Keratinocyte (primary cell): Measurements from ENCODE around the gene STMN3. TPM values are rescaled to one million over a fixed set of nuclear protein-coding genes. Genes with fewer than 3 reads are reported as not detected.

Experiments
- DNase-seq: peaks from one replicate; pipeline ENCODE4 v3.0.0-alpha.2; 2011; ENCODE audit warnings: low read depth, missing footprints, low spot score
- FAIRE-seq: peaks from 2 replicates; lab custom pipeline; 2011; peaks lifted over from hg19 to GRCh38; lab: Jason Lieb, UNC
- H2AFZ ChIP-seq: 2 replicates; pipeline ENCODE4 v1.6.0; 2012; ENCODE audit warnings: low read length, control low read depth, inconsistent platforms; ENCODE audit not compliant: control insufficient read depth
- H3K27ac ChIP-seq: 2 replicates; pipeline ENCODE4 v1.5.1; 2011; ENCODE audit warnings: low read length; ENCODE audit not compliant: control insufficient read depth, insufficient read depth
- H3K27me3 ChIP-seq: 3 replicates; pipeline ENCODE4 v1.6.0; 2011; ENCODE audit warnings: low read length; ENCODE audit not compliant: control insufficient read depth, insufficient read depth; ENCODE audit errors: extremely low read depth
- H3K36me3 ChIP-seq, 2 experiments: 2 replicates in 1 of 2; 3 replicates in 1 of 2; pipeline ENCODE4 v1.5.1; 2011; ENCODE audit warnings: low read length in 2 of 2, mild to moderate bottlenecking in 1 of 2; ENCODE audit not compliant: control insufficient read depth in 2 of 2, insufficient read depth in 2 of 2; ENCODE audit errors: extremely low read depth in 1 of 2
- H3K4me1 ChIP-seq: 3 replicates; pipeline ENCODE4 v1.5.1; 2011; ENCODE audit warnings: low read length; ENCODE audit not compliant: control insufficient read depth, insufficient read depth; ENCODE audit errors: extremely low read depth
- H3K4me2 ChIP-seq: 3 replicates; pipeline ENCODE4 v1.6.0; 2011; ENCODE audit warnings: low read depth, low read length; ENCODE audit not compliant: control insufficient read depth, insufficient read depth; ENCODE audit errors: extremely low read depth
- H3K4me3 ChIP-seq, 3 experiments: fragments of 200-600 bp in 1 of 3; sonication (generic) in 1 of 3; 2 replicates in 2 of 3; 3 replicates in 1 of 3; pipeline ENCODE4 v1.5.1; 2011 to 2016; ENCODE audit warnings: low read length in 3 of 3, mild to moderate bottlenecking in 3 of 3, control low read depth in 2 of 3, inconsistent platforms in 1 of 3, low read depth in 1 of 3, mixed read lengths in 1 of 3, mixed run types in 1 of 3, moderate library complexity in 1 of 3; ENCODE audit not compliant: control insufficient read depth in 2 of 3, insufficient read depth in 2 of 3; ENCODE audit errors: extremely low read depth in 1 of 3
- H3K79me2 ChIP-seq: 2 replicates; pipeline ENCODE4 v1.6.0; 2012; ENCODE audit warnings: low read length; ENCODE audit not compliant: control insufficient read depth, insufficient read depth
- H3K9ac ChIP-seq: 3 replicates; pipeline ENCODE4 v1.6.0; 2011; ENCODE audit warnings: low read length; ENCODE audit not compliant: control insufficient read depth, insufficient read depth; ENCODE audit errors: extremely low read depth
- H3K9me1 ChIP-seq: 3 replicates; pipeline ENCODE4 v1.6.0; 2011; ENCODE audit warnings: low read length; ENCODE audit not compliant: control insufficient read depth, insufficient read depth; ENCODE audit errors: extremely low read depth
- H3K9me3 ChIP-seq: 2 replicates; pipeline ENCODE4 v1.5.1; 2012; ENCODE audit warnings: low read depth, low read length; ENCODE audit not compliant: control insufficient read depth
- H4K20me1 ChIP-seq: 3 replicates; pipeline ENCODE4 v1.6.0; 2011; ENCODE audit warnings: low read length; ENCODE audit not compliant: control insufficient read depth, insufficient read depth; ENCODE audit errors: extremely low read depth
- CTCF ChIP-seq, 3 experiments: IDR thresholded peaks in 1 of 3; conservative IDR thresholded peaks in 1 of 3; optimal IDR thresholded peaks in 1 of 3; 2 replicates in 2 of 3; 3 replicates in 1 of 3; pipeline versions ENCODE3 to v1.5.1; 2011; ENCODE audit warnings: low read length in 3 of 3, mild to moderate bottlenecking in 3 of 3, moderate library complexity in 2 of 3, control low read depth in 1 of 3, inconsistent platforms in 1 of 3; ENCODE audit not compliant: insufficient read depth in 2 of 3; ENCODE audit errors: extremely low read depth in 1 of 3
- EZH2 ChIP-seq: IDR thresholded peaks from one replicate; pipeline ENCODE4 v1.6.1; 2012; ENCODE audit warnings: inconsistent platforms, mild to moderate bottlenecking, low read length, moderate library complexity
- dilution Hi-C: fragments of 300-500 bp; cut with MboI; formaldehyde crosslinking; loops from one replicate; pipeline ENCODE4 v1.7.0; 2020; ENCODE audit warnings: low sequenced_read_pairs; ENCODE audit not compliant: extremely low pct_ligation_motif_present
- polyA plus RNA-seq, 5 experiments: library from polyadenylated mRNA; depleted of rRNA in 3 of 5; stranded (reverse) in 3 of 5; stranded (forward) in 1 of 5; unstranded in 1 of 5; fragments of >200 nt; gene quantifications; 1 replicate in 1 of 5; 2 replicates in 3 of 5; 3 replicates in 1 of 5; pipeline versions ENCODE4 v1.2.1 to v1.2.3, GENCODE V29; 2011 to 2012; ENCODE audit warnings: missing spikeins in 2 of 5, low read depth in 1 of 5, low replicate concordance in 1 of 5

STMN3 gene
- polyA plus RNA-seq, 1 donor (not counting 4 experiments of a cell fraction or from before 2014, with no cell fraction given) = 12.0 TPM

GRCh38 chr20:63620991-63621390, 32.2 kb downstream of the STMN3 start:
- no peaks in the 10 kb centered on the region for H3K9me1 ChIP-seq
- no peak overlapping the region for H3K4me3 ChIP-seq
- DNase-seq (no peak), FAIRE-seq (no peak)
- no peak overlapping the region for H3K27ac ChIP-seq
- TF ChIP-seq CTCF (optimal IDR thresholded peaks at IDR 0.05 in 1 of 3, IDR thresholded peaks at IDR 0.05 in 1 of 3, conservative IDR thresholded peaks at IDR 0.05 in 1 of 3; ENCODE audit: extremely low read depth in 1 of 3, insufficient read depth in 2 of 3, low read length in 3 of 3) = no peak
- no peak for TF ChIP-seq EZH2
- no peak overlapping the region for H3K4me2 ChIP-seq
- peaks cover 11 to 16% of the 10 kb centered on the region in 2 experiments for H3K36me3 ChIP-seq
- H3K27me3 ChIP-seq = no peaks in the 10 kb centered on the region
- H3K9me3 ChIP-seq = no peaks in the 10 kb centered on the region
- H2AFZ ChIP-seq = no peak overlapping the region
- no peaks in the 10 kb centered on the region for H3K4me1 ChIP-seq
- dilution Hi-C loops = no loop called here
- H4K20me1 ChIP-seq = no peaks in the 10 kb centered on the region
- H3K9ac ChIP-seq = no peak overlapping the region
- H3K79me2 ChIP-seq = peaks cover 59% of the 10 kb centered on the region

- H2AFZ ChIP-seq = no peak overlapping the region
- no peaks in the 10 kb centered on the region for H3K4me1 ChIP-seq
- TF ChIP-seq CTCF (optimal IDR thresholded peaks at IDR 0.05 in 1 of 3, IDR thresholded peaks at IDR 0.05 in 1 of 3, conservative IDR thresholded peaks at IDR 0.05 in 1 of 3; ENCODE audit: extremely low read depth in 1 of 3, insufficient read depth in 2 of 3, low read length in 3 of 3) (no peak), EZH2 (no peak)
- DNase-seq (no peak), FAIRE-seq (no peak)
- no peaks in the 10 kb centered on the region for H3K9me3 ChIP-seq
- H3K9ac ChIP-seq = no peak overlapping the region
- no peaks in the 10 kb centered on the region for H4K20me1 ChIP-seq
- H3K27ac ChIP-seq = no peak overlapping the region
- H3K36me3 ChIP-seq = peaks cover 12 to 21% of the 10 kb centered on the region in 2 experiments
- no peaks in the 10 kb centered on the region for H3K9me1 ChIP-seq
- H3K79me2 ChIP-seq = peaks cover 48% of the 10 kb centered on the region
- no peak overlapping the region for H3K4me3 ChIP-seq
- H3K4me2 ChIP-seq = no peak overlapping the region
- dilution Hi-C loops = no loop called here
- no peaks in the 10 kb centered on the region for H3K27me3 ChIP-seq
These were observed 33.7 kb downstream of the STMN3 start for GRCh38 chr20:63619505-63619904.
